HEK293 (cell line): Measurements from ENCODE around the gene HIRIP3.
A peak's percentile ranks its signal among the peaks of the same experiment; 100 is the strongest.

ENCODE experiments used
- GLI2 ChIP-seq: fragments of 450-650 bp; formaldehyde crosslinking; IDR thresholded peaks from 2 replicates; pipeline ENCODE4; 2017; ENCODE audit warnings: missing biosample characterization, missing genetic modification characterization, low read depth, borderline replicate concordance
- GLI4 ChIP-seq: fragments of 450-650 bp; formaldehyde crosslinking; IDR thresholded peaks from 2 replicates; pipeline ENCODE4 v1.5.1; 2016; ENCODE audit warnings: missing biosample characterization, missing genetic modification characterization
- KLF16 ChIP-seq: fragments of 450-650 bp; formaldehyde crosslinking; IDR thresholded peaks from 2 replicates; pipeline ENCODE4 v1.5.1; 2017; ENCODE audit warnings: missing biosample characterization, missing genetic modification characterization
- SP2 ChIP-seq: fragments of 450-650 bp; formaldehyde crosslinking; IDR thresholded peaks from 2 replicates; pipeline ENCODE4 v1.5.1; 2016; ENCODE audit warnings: missing biosample characterization, missing genetic modification characterization
- TCF7L2 ChIP-seq: IDR thresholded peaks from 2 replicates; pipeline ENCODE4 v1.6.1; 2011; ENCODE audit warnings: low read depth, mild to moderate bottlenecking, inconsistent platforms, low read length, moderate library complexity, borderline replicate concordance
- TRIM28 ChIP-seq: IDR thresholded peaks from 2 replicates; pipeline ENCODE4 v1.6.1; 2011; ENCODE audit warnings: low read length, control low read depth, borderline replicate concordance
- ZFHX2 ChIP-seq: fragments of 450-650 bp; formaldehyde crosslinking; conservative IDR thresholded peaks from 2 replicates; pipeline ENCODE4 v1.5.1; 2016; ENCODE audit warnings: missing biosample characterization, missing genetic modification characterization
- ZNF112 ChIP-seq: fragments of 450-650 bp; formaldehyde crosslinking; IDR thresholded peaks from 2 replicates; pipeline ENCODE4 v1.5.0; 2017; ENCODE audit warnings: missing biosample characterization, missing genetic modification characterization
- ZNF146 ChIP-seq: fragments of 450-650 bp; formaldehyde crosslinking; IDR thresholded peaks from 2 replicates; pipeline ENCODE4 v1.5.1; 2016; ENCODE audit warnings: missing biosample characterization, missing genetic modification characterization
- ZNF175 ChIP-seq: fragments of 450-650 bp; formaldehyde crosslinking; IDR thresholded peaks from 2 replicates; pipeline ENCODE4 v1.5.1; 2016; ENCODE audit warnings: missing biosample characterization, missing genetic modification characterization
- ZNF23 ChIP-seq: fragments of 450-650 bp; formaldehyde crosslinking; IDR thresholded peaks from 2 replicates; pipeline ENCODE4 v1.5.1; 2016; ENCODE audit warnings: missing biosample characterization, missing genetic modification characterization, borderline replicate concordance
- ZNF239 ChIP-seq: fragments of 450-650 bp; formaldehyde crosslinking; IDR thresholded peaks from 2 replicates; pipeline ENCODE4 v1.5.1; 2016; ENCODE audit warnings: missing biosample characterization, missing genetic modification characterization
- ZNF248 ChIP-seq: fragments of 450-650 bp; formaldehyde crosslinking; IDR thresholded peaks from 2 replicates; pipeline ENCODE4 v1.5.1; 2017; ENCODE audit warnings: missing biosample characterization, missing genetic modification characterization
- ZNF274 ChIP-seq, 2 experiments: fragments of 200-500 bp in 1 of 2; fragments of 450-650 bp in 1 of 2; sonication (Bioruptor generic) in 1 of 2; formaldehyde crosslinking in 1 of 2; IDR thresholded peaks; 2 replicates each; pipeline versions ENCODE4 v1.5.1 to v1.6.1; 2014 to 2016; ENCODE audit warnings: borderline replicate concordance in 1 of 2, inconsistent platforms in 1 of 2, low read length in 1 of 2, missing biosample characterization in 1 of 2, missing genetic modification characterization in 1 of 2
- ZNF354C ChIP-seq: fragments of 450-650 bp; formaldehyde crosslinking; IDR thresholded peaks from 2 replicates; pipeline ENCODE4 v1.5.1; 2016; ENCODE audit warnings: missing biosample characterization, missing genetic modification characterization, low read depth, borderline replicate concordance
- ZNF391 ChIP-seq: fragments of 450-650 bp; formaldehyde crosslinking; IDR thresholded peaks from 2 replicates; pipeline ENCODE4 v1.5.1; 2016; ENCODE audit warnings: low read depth, missing biosample characterization, missing genetic modification characterization, borderline replicate concordance
- ZNF394 ChIP-seq: fragments of 450-650 bp; formaldehyde crosslinking; IDR thresholded peaks from 2 replicates; pipeline ENCODE4 v1.5.1; 2016; ENCODE audit warnings: missing biosample characterization, missing genetic modification characterization, mild to moderate bottlenecking, moderate library complexity, borderline replicate concordance
- ZNF510 ChIP-seq: fragments of 450-650 bp; formaldehyde crosslinking; IDR thresholded peaks from 2 replicates; pipeline ENCODE4 v1.5.1; 2018; ENCODE audit warnings: mild to moderate bottlenecking, missing genetic modification characterization, missing biosample characterization; ENCODE audit not compliant: insufficient replicate concordance
- ZNF549 ChIP-seq: fragments of 450-650 bp; IDR thresholded peaks from 2 replicates; pipeline ENCODE4 v1.5.1; 2018; ENCODE audit warnings: missing biosample characterization, missing genetic modification characterization, mild to moderate bottlenecking, inconsistent platforms, moderate library complexity
- ZNF830 ChIP-seq: fragments of 450-650 bp; IDR thresholded peaks from 2 replicates; pipeline ENCODE4 v1.5.0; 2018; ENCODE audit warnings: missing biosample characterization, missing genetic modification characterization, low read depth, mild to moderate bottlenecking, moderate library complexity
- TF ChIP-seq, protein P1 (sequence below): fragments of 450-650 bp; IDR thresholded peaks from 2 replicates; pipeline ENCODE4 v1.5.1; 2018; ENCODE audit warnings: missing biosample characterization, missing genetic modification characterization
- TF ChIP-seq, protein P2 (sequence below): fragments of 450-650 bp; formaldehyde crosslinking; IDR thresholded peaks from 2 replicates; pipeline ENCODE4 v1.5.0; 2017; ENCODE audit warnings: missing biosample characterization, missing genetic modification characterization, borderline replicate concordance
- TF ChIP-seq, protein P3 (sequence below): fragments of 450-650 bp; formaldehyde crosslinking; IDR thresholded peaks from 2 replicates; pipeline ENCODE4 v1.5.1; 2016; ENCODE audit warnings: missing biosample characterization, missing genetic modification characterization, borderline replicate concordance
- TF ChIP-seq, protein P4 (sequence below): fragments of 450-650 bp; IDR thresholded peaks from 2 replicates; pipeline ENCODE4 v1.5.1; 2018; ENCODE audit warnings: missing biosample characterization, mild to moderate bottlenecking, missing genetic modification characterization
- TF ChIP-seq, protein P5 (sequence below): fragments of 450-650 bp; formaldehyde crosslinking; optimal IDR thresholded peaks from 2 replicates; pipeline ENCODE3; 2016; ENCODE audit warnings: missing biosample characterization, mild to moderate bottlenecking, missing genetic modification characterization
- TF ChIP-seq, protein P6 (sequence below): fragments of 450-650 bp; formaldehyde crosslinking; IDR thresholded peaks from 2 replicates; pipeline ENCODE4 v1.5.1; 2016; ENCODE audit warnings: missing biosample characterization, missing genetic modification characterization
- TF ChIP-seq, protein P7 (sequence below): fragments of 450-650 bp; formaldehyde crosslinking; IDR thresholded peaks from 2 replicates; pipeline ENCODE4 v1.5.1; 2017; ENCODE audit warnings: missing biosample characterization, missing genetic modification characterization

Gene HIRIP3

DNA sequence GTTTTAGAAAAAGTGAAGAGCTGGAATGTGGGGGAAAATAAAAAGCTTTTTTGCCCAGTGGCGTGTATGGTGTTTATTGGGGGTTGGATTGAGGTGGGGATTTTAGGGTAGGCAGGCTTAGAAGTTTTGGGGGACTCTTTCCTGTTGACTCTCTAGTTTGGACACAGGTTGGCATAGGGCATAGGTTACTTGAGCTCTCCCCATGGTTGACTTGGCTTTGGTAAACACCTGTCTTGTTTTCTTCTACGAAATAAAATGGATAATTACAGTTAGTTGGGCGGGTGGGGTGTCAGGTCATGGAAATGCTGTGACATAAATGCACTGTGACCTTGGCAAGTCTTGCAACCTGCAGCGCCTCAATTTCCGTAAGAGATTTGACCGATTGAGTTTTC lies 22.4 kb downstream of the HIRIP3 start (continued):
- TF ChIP-seq, protein P1, sequence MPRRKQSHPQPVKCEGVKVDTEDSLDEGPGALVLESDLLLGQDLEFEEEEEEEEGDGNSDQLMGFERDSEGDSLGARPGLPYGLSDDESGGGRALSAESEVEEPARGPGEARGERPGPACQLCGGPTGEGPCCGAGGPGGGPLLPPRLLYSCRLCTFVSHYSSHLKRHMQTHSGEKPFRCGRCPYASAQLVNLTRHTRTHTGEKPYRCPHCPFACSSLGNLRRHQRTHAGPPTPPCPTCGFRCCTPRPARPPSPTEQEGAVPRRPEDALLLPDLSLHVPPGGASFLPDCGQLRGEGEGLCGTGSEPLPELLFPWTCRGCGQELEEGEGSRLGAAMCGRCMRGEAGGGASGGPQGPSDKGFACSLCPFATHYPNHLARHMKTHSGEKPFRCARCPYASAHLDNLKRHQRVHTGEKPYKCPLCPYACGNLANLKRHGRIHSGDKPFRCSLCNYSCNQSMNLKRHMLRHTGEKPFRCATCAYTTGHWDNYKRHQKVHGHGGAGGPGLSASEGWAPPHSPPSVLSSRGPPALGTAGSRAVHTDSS (tag by site-specific recombination), result peak; percentile 22; the same call in 1 of the 2 replicates
- TF ChIP-seq KLF16 (no peak), ZNF510 (tag by site-specific recombination) (no peak), TCF7L2 (no peak), GLI2 (tag by site-specific recombination) (no peak), ZNF248 (tag by site-specific recombination) (no peak), SP2 (tag by site-specific recombination) (no peak), ZNF394 (tag by site-specific recombination) (no peak), ZNF830 (tag by site-specific recombination) (no peak), ZNF354C (tag by site-specific recombination) (0 out of 2 replicates have a peak, but pooled peaks have one; percentile 15), ZNF23 (tag by site-specific recombination) (no peak), ZNF239 (tag by site-specific recombination) (no peak), ZNF274 (IDR thresholded peaks at IDR 0.05; ENCODE audit: low read length) (no peak), ZNF274 (tag by site-specific recombination; IDR thresholded peaks at IDR 0.05; ENCODE audit: borderline replicate concordance) (no peak), TRIM28 (no peak), ZNF112 (tag by site-specific recombination) (no peak), ZNF391 (tag by site-specific recombination) (peak; percentile 68; the same call in 1 of the 2 replicates), ZFHX2 (tag by site-specific recombination) (no peak), ZNF175 (tag by site-specific recombination) (no peak), GLI4 (no peak), ZNF146 (tag by site-specific recombination) (no peak), ZNF549 (tag by site-specific recombination) (no peak)
- TF ChIP-seq, protein P2, sequence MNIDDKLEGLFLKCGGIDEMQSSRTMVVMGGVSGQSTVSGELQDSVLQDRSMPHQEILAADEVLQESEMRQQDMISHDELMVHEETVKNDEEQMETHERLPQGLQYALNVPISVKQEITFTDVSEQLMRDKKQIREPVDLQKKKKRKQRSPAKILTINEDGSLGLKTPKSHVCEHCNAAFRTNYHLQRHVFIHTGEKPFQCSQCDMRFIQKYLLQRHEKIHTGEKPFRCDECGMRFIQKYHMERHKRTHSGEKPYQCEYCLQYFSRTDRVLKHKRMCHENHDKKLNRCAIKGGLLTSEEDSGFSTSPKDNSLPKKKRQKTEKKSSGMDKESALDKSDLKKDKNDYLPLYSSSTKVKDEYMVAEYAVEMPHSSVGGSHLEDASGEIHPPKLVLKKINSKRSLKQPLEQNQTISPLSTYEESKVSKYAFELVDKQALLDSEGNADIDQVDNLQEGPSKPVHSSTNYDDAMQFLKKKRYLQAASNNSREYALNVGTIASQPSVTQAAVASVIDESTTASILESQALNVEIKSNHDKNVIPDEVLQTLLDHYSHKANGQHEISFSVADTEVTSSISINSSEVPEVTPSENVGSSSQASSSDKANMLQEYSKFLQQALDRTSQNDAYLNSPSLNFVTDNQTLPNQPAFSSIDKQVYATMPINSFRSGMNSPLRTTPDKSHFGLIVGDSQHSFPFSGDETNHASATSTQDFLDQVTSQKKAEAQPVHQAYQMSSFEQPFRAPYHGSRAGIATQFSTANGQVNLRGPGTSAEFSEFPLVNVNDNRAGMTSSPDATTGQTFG (tag by site-specific recombination), result no peak
- TF ChIP-seq, protein P3, sequence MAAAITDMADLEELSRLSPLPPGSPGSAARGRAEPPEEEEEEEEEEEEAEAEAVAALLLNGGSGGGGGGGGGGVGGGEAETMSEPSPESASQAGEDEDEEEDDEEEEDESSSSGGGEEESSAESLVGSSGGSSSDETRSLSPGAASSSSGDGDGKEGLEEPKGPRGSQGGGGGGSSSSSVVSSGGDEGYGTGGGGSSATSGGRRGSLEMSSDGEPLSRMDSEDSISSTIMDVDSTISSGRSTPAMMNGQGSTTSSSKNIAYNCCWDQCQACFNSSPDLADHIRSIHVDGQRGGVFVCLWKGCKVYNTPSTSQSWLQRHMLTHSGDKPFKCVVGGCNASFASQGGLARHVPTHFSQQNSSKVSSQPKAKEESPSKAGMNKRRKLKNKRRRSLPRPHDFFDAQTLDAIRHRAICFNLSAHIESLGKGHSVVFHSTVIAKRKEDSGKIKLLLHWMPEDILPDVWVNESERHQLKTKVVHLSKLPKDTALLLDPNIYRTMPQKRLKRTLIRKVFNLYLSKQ, result no peak
- TF ChIP-seq, protein P4, sequence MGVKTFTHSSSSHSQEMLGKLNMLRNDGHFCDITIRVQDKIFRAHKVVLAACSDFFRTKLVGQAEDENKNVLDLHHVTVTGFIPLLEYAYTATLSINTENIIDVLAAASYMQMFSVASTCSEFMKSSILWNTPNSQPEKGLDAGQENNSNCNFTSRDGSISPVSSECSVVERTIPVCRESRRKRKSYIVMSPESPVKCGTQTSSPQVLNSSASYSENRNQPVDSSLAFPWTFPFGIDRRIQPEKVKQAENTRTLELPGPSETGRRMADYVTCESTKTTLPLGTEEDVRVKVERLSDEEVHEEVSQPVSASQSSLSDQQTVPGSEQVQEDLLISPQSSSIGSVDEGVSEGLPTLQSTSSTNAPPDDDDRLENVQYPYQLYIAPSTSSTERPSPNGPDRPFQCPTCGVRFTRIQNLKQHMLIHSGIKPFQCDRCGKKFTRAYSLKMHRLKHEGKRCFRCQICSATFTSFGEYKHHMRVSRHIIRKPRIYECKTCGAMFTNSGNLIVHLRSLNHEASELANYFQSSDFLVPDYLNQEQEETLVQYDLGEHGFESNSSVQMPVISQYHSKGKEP, result no peak; the same call in 1 of the 2 replicates
- TF ChIP-seq, protein P5, sequence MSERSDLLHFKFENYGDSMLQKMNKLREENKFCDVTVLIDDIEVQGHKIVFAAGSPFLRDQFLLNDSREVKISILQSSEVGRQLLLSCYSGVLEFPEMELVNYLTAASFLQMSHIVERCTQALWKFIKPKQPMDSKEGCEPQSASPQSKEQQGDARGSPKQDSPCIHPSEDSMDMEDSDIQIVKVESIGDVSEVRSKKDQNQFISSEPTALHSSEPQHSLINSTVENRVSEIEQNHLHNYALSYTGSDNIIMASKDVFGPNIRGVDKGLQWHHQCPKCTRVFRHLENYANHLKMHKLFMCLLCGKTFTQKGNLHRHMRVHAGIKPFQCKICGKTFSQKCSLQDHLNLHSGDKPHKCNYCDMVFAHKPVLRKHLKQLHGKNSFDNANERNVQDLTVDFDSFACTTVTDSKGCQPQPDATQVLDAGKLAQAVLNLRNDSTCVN, result no peak
- TF ChIP-seq, protein P6, sequence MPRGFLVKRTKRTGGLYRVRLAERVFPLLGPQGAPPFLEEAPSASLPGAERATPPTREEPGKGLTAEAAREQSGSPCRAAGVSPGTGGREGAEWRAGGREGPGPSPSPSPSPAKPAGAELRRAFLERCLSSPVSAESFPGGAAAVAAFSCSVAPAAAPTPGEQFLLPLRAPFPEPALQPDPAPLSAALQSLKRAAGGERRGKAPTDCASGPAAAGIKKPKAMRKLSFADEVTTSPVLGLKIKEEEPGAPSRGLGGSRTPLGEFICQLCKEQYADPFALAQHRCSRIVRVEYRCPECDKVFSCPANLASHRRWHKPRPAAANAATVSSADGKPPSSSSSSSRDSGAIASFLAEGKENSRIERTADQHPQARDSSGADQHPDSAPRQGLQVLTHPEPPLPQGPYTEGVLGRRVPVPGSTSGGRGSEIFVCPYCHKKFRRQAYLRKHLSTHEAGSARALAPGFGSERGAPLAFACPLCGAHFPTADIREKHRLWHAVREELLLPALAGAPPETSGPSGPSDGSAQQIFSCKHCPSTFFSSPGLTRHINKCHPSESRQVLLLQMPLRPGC (tag by site-specific recombination), result 0 out of 2 replicates have a peak, but pooled peaks have one; percentile 29
- TF ChIP-seq, protein P7, sequence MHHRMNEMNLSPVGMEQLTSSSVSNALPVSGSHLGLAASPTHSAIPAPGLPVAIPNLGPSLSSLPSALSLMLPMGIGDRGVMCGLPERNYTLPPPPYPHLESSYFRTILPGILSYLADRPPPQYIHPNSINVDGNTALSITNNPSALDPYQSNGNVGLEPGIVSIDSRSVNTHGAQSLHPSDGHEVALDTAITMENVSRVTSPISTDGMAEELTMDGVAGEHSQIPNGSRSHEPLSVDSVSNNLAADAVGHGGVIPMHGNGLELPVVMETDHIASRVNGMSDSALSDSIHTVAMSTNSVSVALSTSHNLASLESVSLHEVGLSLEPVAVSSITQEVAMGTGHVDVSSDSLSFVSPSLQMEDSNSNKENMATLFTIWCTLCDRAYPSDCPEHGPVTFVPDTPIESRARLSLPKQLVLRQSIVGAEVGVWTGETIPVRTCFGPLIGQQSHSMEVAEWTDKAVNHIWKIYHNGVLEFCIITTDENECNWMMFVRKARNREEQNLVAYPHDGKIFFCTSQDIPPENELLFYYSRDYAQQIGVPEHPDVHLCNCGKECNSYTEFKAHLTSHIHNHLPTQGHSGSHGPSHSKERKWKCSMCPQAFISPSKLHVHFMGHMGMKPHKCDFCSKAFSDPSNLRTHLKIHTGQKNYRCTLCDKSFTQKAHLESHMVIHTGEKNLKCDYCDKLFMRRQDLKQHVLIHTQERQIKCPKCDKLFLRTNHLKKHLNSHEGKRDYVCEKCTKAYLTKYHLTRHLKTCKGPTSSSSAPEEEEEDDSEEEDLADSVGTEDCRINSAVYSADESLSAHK, result peak; percentile 55; the same call in 1 of the 2 replicates
